ENCODE data around the gene SPSB4.
"Not testable (repeated sequence)": the region's sequence is repeated elsewhere in the genome, so short reads cannot be mapped to it uniquely, and the experiment has no call there.

SPSB4 gene

DNA sequence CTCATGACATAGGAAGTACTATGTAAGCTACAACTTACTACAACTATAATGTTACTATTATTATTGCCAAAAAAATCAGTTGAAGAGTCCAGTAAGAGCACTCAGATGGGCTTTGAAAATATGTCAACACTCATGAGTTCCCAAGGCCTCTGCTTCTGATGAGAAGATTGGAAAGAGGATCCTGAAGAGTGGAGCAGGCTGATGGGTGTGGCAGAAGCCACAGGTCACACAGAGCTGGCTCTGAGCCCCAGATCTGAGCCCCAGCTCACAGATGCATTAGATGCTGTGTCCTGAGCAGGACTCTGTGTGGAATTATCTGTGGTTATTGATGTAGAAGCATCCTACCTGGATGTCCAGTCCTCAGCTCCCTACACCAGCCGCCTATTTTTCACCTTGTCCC lies 65.6 kb downstream of the SPSB4 start:
- no peak for DNase-seq (ENCODE audit: low read depth)

DNA sequence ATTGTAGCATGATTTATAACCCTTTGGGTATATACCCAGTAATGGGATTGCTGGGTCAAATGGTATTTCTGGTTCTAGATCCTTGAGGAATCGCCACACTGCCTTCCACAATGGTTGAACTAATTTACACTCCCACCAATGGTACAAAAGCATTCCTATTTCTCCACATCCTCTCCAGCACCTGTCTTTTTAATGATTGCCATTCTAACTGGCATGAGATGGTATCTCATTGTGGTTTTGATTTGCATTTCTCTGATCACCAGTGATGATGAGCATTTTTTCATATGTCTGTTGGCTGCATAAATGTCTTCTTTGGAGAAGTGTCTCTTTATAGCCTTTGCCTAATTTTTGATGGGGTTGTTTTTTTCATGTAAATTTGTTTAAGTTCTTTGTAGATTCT lies 66.8 kb downstream of the SPSB4 start:
- DNase-seq (ENCODE audit: low read depth): not testable (repeated sequence)

DNA sequence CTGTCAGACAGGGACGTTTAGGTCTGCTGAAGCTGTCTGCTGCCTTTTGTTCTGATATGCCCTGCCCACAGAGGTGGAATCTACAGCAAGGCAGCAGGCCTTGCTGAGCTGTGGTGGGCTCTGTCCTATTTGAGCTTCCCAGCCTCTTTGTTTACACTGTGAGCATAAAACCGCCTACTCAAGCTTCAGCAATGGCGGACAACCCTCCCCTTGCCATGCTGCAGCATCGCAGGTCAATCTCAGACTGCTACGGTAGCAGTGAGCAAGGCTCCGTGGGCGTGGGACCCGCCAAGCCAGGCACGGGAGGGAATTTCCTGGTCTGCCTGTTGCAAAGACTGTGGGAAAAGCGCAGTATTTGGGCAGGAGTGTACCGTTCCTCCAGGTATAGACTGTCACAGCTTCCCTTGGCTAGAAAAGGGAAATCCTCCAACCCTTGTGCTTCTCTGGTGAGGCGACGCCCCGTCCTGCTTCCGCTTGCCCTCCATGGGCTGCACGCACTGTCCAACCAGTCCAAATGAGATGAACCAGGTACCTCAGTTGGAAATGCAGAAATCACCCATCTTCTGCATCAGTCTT lies 71.4 kb downstream of the SPSB4 start:
- DNase-seq (ENCODE audit: low read depth): no peak

DNA sequence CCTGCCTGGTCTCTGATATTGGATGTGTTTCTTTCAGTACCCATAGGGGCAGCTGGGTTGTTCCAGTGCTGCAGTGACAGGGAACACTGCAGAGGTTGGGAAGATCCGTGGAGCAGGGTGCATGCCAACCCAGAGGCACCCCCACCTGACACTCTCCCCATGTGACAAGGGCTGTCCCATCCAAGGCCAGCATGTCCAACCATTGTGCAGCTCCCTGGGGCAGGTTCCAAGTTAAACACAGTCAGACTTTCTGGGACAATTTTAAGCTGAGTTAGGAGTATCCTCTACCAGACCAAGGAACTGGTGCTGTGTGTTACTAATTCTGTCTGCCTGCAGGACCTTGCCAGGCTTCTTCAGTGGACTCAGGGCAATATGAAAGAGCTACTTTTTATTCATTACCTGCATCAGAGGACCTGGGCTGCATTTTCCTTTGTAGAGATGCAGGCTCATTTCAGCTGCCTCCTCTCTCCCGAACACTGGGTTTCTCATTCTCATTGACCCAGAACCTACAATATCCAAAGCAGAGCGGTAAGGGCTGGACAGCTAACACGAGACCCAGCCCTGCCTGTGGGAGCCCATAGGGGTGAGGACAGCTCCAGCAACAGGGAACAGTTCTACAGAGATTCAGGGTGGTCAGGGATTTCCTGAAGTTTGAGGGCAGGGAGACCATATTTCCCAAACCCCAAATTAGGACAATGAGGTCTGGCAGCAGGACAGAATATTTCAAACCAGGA lies 72.7 kb downstream of the SPSB4 start:
- no peak for DNase-seq (ENCODE audit: low read depth)

DNA sequence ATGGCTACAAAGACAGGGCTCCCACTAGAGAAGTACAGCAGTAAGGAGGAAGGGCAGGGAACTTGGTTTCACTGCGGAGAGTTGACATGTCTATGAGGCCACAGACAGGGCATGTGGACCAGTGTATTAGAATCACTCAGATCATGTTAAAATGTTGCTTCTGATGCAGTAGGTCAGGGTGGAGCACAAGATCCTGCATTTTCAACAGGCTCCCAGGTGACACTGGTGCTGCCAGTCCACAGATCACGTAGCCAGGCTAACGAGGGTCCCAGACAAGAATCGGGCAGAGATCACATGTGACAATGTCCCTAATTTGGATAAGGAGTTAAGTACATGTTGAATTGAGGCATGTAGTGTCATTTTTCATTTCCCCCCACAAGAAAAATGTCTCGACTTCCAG lies 73.6 kb downstream of the SPSB4 start:
- DNase-seq (ENCODE audit: low read depth): no peak

DNA sequence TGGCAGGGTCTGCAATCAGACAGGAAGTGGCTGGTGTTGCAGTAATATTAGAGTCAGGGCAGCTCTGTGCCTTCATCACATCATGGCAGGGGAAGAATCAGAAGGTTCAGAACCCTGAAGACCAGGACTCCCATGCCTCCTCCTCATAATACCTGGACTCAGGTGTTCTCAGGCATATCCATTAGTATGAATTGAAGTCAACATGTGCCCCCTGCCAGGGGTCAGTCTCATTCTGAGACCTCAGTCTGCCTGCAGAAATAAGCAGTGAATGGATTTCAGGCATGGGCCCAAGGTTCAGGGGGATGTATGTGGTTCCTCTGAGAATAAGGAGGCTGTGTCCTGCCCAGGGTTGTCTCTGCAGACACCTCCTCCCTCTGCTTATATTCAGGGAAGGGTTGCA lies 74.2 kb downstream of the SPSB4 start:
- DNase-seq (ENCODE audit: low read depth): no peak

DNA sequence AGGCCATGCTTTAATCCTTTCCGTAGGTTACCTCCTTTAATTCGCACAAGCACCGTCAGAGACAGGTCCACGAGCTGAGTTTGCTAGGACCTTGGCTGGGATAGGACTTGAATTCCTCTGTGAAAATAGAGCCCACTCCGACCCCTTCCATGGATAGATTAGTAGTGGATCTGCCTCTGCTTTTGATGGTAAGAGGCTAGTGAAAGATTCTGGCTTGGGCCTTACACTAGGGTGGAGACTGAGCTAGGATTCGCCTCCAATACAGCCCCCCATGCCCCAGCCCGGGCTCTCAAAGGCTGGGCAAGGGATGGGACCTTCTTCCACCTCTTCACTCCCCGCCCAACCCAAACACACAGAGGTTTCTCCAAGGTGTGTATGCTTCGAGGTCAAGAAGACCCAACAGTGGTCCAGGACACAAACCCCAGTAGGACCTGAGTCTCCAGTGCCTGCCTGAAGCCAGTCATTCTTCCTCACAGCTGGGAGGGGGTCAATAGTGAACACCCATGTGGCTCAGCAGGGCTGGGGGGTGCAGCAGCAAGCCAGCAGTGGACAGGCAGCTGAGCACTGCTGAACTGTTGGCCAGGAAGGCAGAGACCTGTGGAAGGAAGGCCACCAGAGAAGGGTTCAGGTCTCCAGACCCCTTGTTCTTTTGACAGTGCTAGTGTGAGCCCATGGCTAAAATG lies 75.7 kb downstream of the SPSB4 start:
- no peak for DNase-seq (ENCODE audit: low read depth)

DNA sequence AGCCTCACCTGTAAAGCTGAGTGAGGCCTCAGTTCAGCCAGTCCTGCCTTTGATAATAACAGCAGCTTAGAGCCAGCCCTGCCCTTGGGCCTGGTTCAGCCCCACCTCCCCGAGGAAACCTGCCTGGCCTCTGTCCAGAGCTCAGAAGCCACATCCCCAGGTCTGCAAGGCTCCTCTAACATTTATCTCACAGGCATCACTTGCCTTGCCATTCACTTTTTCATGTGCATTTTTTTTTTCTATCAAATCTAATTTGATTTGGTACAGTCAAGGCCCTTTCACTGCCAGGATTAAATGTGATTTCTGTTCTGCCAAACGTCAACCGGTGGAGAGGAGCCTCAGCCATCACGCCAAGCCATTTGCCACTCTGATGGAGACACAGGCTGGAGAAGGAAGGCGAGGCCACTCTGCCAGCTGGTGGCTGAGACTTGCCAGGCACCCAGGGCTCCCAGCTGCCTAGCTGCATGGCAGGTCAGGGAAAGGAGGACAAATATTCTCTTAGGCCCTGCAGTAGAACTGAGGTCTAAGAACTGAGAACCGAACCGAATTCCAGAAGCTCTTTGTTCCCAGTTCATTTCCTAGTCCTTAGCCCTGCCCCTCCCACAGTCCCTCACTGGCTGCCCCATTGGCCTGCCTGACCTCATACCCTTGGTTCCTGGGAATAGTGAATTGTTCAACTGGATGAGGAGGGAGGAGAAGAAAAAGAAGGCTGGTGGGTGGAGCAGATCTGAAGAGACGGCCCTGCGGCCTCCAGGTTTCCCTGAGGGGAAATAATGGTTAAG lies 76.4 kb downstream of the SPSB4 start:
- no peak for DNase-seq (ENCODE audit: low read depth)

DNA sequence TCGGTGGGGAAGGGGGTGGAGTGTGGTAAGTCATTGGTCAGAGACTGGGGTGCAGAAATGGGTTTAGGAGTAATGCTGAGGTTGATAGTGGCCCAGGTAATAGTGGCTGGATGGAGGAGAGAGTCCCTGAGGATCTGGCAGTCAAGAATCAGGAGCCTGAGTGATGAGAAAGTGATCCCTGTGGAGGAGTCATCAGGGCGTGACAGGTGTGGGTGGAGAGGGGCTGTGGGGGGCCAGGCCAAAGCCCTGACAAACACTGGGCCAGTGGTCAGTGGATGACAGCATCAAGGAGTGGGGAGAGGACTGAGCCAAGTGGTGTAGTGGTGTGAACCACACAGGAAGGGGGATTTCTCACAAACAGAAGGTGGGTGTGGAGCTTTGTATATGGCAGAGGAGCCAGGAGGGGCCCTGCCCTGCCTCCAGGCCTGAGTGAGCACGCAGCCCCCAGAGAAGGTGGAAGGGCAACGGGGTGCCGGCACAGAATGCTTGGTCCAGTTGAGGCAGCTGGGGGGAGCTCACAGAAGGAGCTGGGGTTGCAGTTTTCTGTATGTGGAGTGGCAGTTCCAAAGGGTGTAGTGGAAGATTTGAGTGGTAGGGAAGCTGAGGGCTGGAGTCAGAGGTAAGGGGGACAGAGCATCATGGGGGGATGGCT lies 77.1 kb downstream of the SPSB4 start:
- DNase-seq (ENCODE audit: low read depth): no peak

DNA sequence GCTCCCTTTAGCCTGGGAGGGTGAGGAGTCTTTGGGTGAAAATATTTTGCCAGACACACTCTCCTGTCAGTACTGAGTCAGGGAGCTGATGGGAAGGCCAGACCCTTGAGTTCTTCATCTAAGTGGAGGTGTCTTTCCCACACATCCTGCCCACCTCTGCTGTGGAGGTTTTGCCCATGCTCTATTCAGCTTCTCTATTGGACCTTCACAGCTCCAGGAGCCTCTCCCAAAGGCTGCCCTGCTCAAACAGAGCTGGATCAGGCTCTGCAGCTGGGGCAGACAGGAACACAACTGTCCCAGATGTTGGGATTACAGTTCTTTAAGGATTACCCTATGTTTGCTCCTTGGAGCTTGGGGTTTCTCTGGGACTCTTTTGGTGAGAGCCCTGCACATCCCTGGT lies 77.9 kb downstream of the SPSB4 start:
- no peak for DNase-seq (ENCODE audit: low read depth)

DNA sequence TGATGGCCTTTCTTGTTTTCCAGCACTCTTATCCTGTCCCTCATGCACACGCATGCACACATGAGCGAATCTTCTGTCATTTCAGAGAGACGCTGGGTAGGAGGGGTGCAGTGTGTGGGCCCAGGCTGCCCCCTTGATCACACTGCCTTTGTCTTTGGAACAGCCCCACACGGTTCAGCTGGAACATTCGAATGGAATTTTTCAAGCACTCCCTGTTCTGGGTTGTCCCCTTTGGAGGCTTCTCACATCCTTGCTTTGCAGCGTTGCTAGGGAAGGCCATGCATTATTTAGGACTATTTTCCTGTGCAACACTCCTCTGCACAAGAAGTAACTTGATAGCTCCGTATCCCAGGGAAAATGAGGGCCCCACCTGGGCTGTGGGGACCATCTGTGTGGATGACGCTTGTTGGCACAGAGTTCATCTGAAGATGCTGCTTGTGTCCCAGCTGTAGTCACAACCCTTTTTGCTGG lies 78.4 kb downstream of the SPSB4 start:
- no peak for DNase-seq (ENCODE audit: low read depth)

DNA sequence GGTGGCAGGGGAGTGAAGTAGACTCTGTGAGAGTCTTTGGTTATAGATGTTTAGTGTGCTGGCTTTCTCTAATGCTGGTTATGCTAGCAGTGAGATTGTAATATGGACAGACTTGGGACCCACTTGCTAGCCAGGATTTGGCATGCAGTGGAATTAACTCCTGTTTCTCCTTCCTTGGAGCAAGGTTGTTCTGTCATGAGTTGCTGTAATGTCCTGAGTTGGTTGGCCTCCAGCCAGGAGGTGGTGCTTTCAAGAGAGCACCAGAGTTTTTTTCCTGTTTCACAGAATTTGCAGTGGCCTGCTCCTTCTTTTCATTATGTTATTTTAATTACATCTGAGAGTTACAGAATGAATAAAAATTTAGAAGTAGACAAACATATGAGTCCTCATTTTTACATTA lies 92.4 kb downstream of the SPSB4 start:
- DNase-seq (ENCODE audit: low read depth): no peak

DNA sequence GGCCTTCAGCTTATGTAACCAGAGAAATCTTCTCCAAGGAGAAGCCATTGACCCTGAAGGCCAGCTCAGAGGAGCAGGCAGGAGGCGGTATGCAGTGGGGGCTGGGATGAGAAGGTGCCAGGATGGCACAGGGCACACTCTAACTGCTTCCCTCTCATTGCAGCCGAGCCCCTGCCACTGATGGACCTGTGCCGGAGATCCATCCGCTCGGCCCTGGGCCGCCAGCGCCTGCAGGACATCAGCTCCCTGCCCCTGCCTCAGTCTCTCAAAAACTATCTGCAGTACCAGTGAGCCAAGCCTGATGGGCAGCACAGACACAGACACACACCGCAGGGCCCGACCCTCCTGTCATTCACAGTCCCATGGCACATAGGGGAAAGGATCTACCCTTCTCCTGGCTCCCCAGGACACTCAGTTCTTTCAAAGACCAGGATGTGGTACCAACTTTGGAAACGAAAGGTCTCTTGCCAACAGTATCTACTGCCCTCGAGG lies 95.9 kb downstream of the SPSB4 start:
- DNase-seq (ENCODE audit: low read depth): no peak

DNA sequence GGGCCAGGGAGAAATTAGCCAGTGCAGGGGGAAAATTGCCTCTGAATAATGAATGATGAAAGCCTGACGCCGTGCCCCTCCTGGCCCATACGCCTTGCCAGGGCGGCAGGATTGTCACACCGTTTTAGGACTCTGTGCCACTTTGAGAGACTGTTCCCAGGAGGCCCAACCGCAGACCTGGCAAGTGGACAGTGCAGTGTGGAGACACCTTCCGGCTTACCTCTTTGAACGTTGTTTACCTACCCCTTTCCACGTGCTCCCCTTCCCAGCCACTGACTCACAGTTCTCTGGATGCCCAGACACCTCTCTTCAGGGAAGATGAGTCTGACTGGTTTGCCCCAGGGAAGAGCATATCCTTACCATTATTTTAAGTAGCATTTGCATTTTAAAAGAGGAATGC lies 96.5 kb downstream of the SPSB4 start:
- DNase-seq (ENCODE audit: low read depth): no peak

DNA sequence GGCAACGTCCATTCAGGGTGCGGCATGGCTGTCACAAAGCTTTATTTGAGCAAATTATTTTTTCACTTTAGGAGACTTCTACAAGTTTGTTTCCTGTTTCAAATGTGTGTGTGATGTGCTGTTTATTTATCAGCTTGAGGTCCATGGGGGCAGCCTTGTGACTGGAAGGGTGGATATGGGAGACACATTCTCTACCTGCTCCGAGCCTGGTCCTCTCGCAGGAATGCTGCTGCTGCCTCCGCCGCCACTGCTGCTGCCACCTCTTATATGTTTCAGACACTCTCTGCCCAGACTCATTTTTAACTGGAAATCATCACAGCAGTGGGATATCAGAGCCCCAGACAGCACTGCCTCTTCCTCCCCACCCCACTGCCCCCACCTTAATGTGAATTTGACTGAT lies 97.0 kb downstream of the SPSB4 start:
- DNase-seq (ENCODE audit: low read depth): no peak

DNA sequence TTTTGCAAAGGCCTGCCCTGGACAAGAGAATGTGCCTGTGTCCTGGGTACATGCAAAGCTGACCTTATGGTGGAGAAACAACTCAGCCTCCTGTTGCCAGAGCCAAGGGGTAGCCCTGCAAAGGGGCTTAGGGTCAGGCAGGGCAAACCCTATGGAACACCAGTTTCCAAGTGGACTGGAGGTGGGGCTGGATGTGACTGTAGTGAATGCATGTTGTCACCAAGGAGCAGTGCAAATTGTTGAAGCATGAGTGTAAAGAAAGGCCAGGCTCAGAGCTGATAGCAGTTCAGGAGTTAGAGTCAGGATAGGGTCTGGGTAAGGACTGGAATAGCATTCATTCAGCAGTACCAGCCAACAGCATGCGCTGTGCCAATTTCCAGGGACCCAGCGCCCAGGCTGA lies 97.6 kb downstream of the SPSB4 start:
- DNase-seq (ENCODE audit: low read depth): no peak

DNA sequence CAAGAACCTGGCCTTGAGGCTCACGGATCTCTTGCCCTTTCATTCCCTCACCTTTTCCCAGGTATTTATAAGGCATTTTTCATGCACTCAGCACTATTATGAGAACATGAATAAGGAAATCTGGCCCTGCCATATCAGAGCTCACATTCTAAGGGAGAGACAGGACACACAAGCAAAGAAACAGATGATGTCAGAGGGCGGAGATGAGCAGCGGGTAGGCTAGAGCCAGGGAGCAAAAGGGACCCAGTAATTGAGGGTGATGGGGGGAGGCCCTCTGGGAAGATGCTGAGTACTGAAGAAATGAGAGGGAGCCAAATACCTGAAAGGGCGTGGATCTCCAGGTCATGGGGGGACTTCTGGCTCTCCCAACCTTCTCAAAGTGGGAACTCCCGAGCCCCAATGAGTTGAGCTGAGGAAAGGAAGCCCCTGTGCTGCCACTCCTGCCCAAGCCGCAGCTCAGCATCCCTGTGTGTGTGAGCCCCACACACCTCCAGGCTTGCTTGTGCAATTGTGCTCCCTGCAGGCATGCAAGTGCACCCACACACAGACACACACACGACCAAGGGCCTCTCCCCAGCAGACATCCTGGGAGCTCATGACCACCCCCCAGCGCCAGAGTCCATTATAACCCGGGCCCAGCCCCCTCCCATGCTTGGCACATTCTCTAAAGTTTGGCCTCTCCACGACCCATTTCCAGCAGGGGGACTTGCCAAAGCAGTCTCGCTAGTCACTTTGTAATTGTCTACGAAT lies 99.1 kb downstream of the SPSB4 start:
- no peak for DNase-seq (ENCODE audit: low read depth)

DNA sequence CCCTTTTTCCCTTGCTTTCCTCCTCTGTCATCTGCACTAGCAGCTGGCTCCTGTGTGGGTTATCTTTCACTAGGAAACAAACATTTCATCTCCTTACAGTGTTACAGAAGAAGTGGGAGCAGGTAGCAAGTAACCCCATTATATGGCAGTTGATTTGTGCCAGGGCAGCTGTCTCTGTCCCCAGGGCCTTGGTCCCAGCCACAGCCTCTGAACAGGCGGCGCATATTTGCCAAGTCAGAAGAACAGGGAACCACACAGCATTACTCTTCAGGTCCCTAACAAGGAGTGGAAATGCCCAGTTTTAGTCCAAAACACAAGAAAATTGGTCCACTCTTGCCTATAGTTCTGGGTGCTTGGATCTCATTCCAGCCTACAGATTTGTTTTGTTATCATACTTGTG lies 99.8 kb downstream of the SPSB4 start:
- DNase-seq (ENCODE audit: low read depth): no peak

DNA sequence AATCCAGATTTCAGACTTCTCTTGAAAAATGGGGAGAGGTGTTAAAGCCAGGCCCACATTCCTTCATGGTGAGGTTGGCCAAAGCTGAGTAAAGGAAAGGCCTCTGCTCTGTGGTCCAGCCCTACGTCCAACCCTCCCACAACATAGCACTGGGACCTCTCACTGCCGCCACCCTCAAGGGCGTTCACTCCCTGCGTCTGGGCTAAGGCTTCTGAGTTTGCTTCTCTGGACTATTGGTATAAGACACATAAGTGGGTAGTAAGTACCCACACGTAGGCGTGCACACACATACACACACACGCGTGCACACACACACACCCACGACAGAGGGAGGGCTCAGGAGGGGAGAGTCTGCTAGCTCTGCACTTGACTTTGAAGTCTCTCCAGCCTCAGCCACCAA lies 100.3 kb downstream of the SPSB4 start:
- DNase-seq (ENCODE audit: low read depth): no peak

DNA sequence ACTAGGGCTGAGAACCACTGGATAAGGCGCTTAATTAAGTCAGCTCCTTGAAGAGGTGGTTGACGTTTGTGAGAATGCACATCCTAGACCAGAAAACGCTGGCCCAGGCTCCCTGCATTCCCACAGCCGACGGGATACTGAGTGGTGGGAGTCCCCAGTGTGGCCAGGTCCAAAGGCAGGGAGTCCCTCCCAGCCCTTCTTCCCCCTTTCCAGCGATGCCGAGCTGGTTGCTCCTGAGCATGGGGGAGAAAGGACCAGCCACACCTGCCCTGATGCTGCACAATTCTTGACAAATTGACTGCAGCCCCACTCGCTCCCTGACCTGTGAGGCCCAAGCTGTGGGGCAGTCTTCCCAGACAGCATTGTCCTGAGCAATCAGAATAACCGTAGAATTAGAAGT lies 101.0 kb downstream of the SPSB4 start:
- no peak for DNase-seq (ENCODE audit: low read depth)
